H9 (cell line): ENCODE results near the gene TLL2. TPM values are rescaled to one million over a fixed set of nuclear protein-coding genes. Genes with fewer than 3 reads are reported as not detected.

ENCODE experiments used
- DNase-seq: peaks from one replicate; pipeline ENCODE4 v3.0.0-alpha.2; 2017
- H2AFZ ChIP-seq: one replicate; pipeline ENCODE4 v1.6.1; 2013; ENCODE audit warnings: mild to moderate bottlenecking, low read length, control low read depth, moderate library complexity
- H2AK5ac ChIP-seq: 2 replicates; pipeline ENCODE4 v1.6.1; 2013; ENCODE audit warnings: low read length, control low read depth, mixed read lengths; ENCODE audit not compliant: insufficient read length
- H2BK120ac ChIP-seq: one replicate; pipeline ENCODE4 v1.6.1; 2013; ENCODE audit warnings: low read depth, mild to moderate bottlenecking, low read length, control low read depth, inconsistent platforms; ENCODE audit not compliant: poor library complexity, severe bottlenecking
- H2BK12ac ChIP-seq: 2 replicates; pipeline ENCODE4 v1.6.1; 2013; ENCODE audit warnings: low read length, control low read depth, mixed read lengths, low read depth; ENCODE audit not compliant: insufficient read length
- H2BK15ac ChIP-seq: 2 replicates; pipeline ENCODE4 v1.6.1; 2013; ENCODE audit warnings: low read depth, low read length, control low read depth
- H2BK20ac ChIP-seq: one replicate; pipeline ENCODE4 v1.6.1; 2013; ENCODE audit warnings: low read depth, mild to moderate bottlenecking, low read length, control low read depth, inconsistent platforms; ENCODE audit not compliant: poor library complexity, severe bottlenecking
- H2BK5ac ChIP-seq: 2 replicates; pipeline ENCODE4 v1.6.1; 2013; ENCODE audit warnings: low read length, control low read depth, mixed read lengths; ENCODE audit not compliant: insufficient read length
- H3K14ac ChIP-seq: 2 replicates; pipeline ENCODE4 v1.6.1; 2013; ENCODE audit warnings: low read length, control low read depth; ENCODE audit not compliant: insufficient read depth
- H3K18ac ChIP-seq: 2 replicates; pipeline ENCODE4 v1.6.1; 2013; ENCODE audit warnings: low read depth, mild to moderate bottlenecking, mixed read lengths, low read length, control low read depth; ENCODE audit not compliant: insufficient read length
- H3K23ac ChIP-seq: 2 replicates; pipeline ENCODE4 v1.6.1; 2013; ENCODE audit warnings: low read length, control low read depth, mixed read lengths, low read depth; ENCODE audit not compliant: insufficient read length
- H3K23me2 ChIP-seq: 2 replicates; pipeline ENCODE4 v1.6.1; 2013; ENCODE audit warnings: low read depth, mild to moderate bottlenecking, mixed read lengths, low read length, control low read depth; ENCODE audit not compliant: insufficient read length, poor library complexity, severe bottlenecking
- H3K27ac ChIP-seq: 2 replicates; pipeline ENCODE4 v1.5.1; 2013; ENCODE audit warnings: low read length, control low read depth, mixed read lengths, low read depth; ENCODE audit not compliant: insufficient read length
- H3K27me3 ChIP-seq: 2 replicates; pipeline ENCODE4 v1.6.1; 2013; ENCODE audit warnings: low read length, control low read depth, inconsistent platforms; ENCODE audit not compliant: insufficient read depth
- H3K4ac ChIP-seq: 2 replicates; pipeline ENCODE4 v1.6.1; 2013; ENCODE audit warnings: low read depth, mild to moderate bottlenecking, control low read depth, inconsistent platforms, low read length, moderate library complexity
- H3K4me1 ChIP-seq: 2 replicates; pipeline ENCODE4 v1.6.1; 2013; ENCODE audit warnings: low read length, control low read depth, inconsistent platforms; ENCODE audit not compliant: insufficient read depth
- H3K4me2 ChIP-seq: 2 replicates; pipeline ENCODE4 v1.6.1; 2013; ENCODE audit warnings: low read length, control low read depth, mixed read lengths; ENCODE audit not compliant: insufficient read length, insufficient read depth
- H3K56ac ChIP-seq: 2 replicates; pipeline ENCODE4 v1.6.1; 2013; ENCODE audit warnings: low read depth, mild to moderate bottlenecking, mixed read lengths, low read length, control low read depth; ENCODE audit not compliant: insufficient read length
- H3K79me1 ChIP-seq: 2 replicates; pipeline ENCODE4 v1.6.1; 2013; ENCODE audit warnings: low read depth, mild to moderate bottlenecking, moderate library complexity, low read length, control low read depth, inconsistent platforms; ENCODE audit not compliant: insufficient read depth, poor library complexity, severe bottlenecking
- H3K79me2 ChIP-seq: 2 replicates; pipeline ENCODE4 v1.6.1; 2013; ENCODE audit warnings: low read length, control low read depth, inconsistent platforms; ENCODE audit not compliant: insufficient read depth
- H3K9ac ChIP-seq: 2 replicates; pipeline ENCODE4 v1.6.1; 2013; ENCODE audit warnings: low read length, control low read depth, mixed read lengths; ENCODE audit not compliant: insufficient read length; ENCODE audit errors: extremely low read depth
- H3K9me3 ChIP-seq: one replicate; pipeline ENCODE4 v1.6.1; 2013; ENCODE audit warnings: low read depth, low read length, inconsistent platforms; ENCODE audit not compliant: control insufficient read depth
- H3T11ph ChIP-seq: one replicate; pipeline ENCODE4 v1.6.1; 2013; ENCODE audit warnings: mild to moderate bottlenecking, low read length, control low read depth, inconsistent platforms
- H4K20me1 ChIP-seq: one replicate; pipeline ENCODE4 v1.6.1; 2013; ENCODE audit not compliant: control insufficient read depth, insufficient read length, insufficient read depth
- H4K5ac ChIP-seq: 2 replicates; pipeline ENCODE4 v1.6.1; 2013; ENCODE audit warnings: low read depth, mild to moderate bottlenecking, mixed read lengths, low read length, control low read depth; ENCODE audit not compliant: insufficient read length
- H4K8ac ChIP-seq: replicated peaks from 2 replicates; pipeline ENCODE4 v1.6.1; 2013; ENCODE audit warnings: low read length, control low read depth, mixed read lengths, low read depth; ENCODE audit not compliant: insufficient read length
- H4K91ac ChIP-seq: 2 replicates; pipeline ENCODE4 v1.6.1; 2013; ENCODE audit warnings: low read depth, mild to moderate bottlenecking, moderate library complexity, mixed read lengths, low read length, control low read depth; ENCODE audit not compliant: insufficient read length
- H3K27ac Mint-ChIP-seq, 3 experiments: 2 replicates in 2 of 3; 3 replicates in 1 of 3; pipeline ENCODE4 v1.8.0; 2020 to 2021; ENCODE audit warnings: mixed read lengths in 3 of 3, mild to moderate bottlenecking in 1 of 3, moderate library complexity in 1 of 3
- H3K27me3 Mint-ChIP-seq: 2 replicates; pipeline ENCODE4 v1.8.0; 2021; ENCODE audit warnings: low read depth, mild to moderate bottlenecking, moderate library complexity, mixed read lengths
- H3K36me3 Mint-ChIP-seq, 3 experiments: 2 replicates in 2 of 3; 3 replicates in 1 of 3; pipeline ENCODE4 v1.8.0; 2020 to 2021; ENCODE audit warnings: low read depth in 3 of 3, mixed read lengths in 3 of 3; ENCODE audit not compliant: insufficient read depth in 1 of 3
- H3K4me1 Mint-ChIP-seq, 2 experiments: 2 replicates each; pipeline ENCODE4 v1.8.0; 2020; ENCODE audit warnings: mixed read lengths in 2 of 2
- H3K4me3 Mint-ChIP-seq, 2 experiments: 2 replicates in 1 of 2; 3 replicates in 1 of 2; pipeline ENCODE4 v1.8.0; 2020 to 2021; ENCODE audit warnings: mild to moderate bottlenecking in 2 of 2, mixed read lengths in 2 of 2, moderate library complexity in 1 of 2
- H3K9me3 Mint-ChIP-seq, 2 experiments: 2 replicates in 1 of 2; 3 replicates in 1 of 2; pipeline ENCODE4 v1.8.0; 2020; ENCODE audit warnings: mild to moderate bottlenecking in 2 of 2, mixed read lengths in 2 of 2, moderate library complexity in 1 of 2
- WGBS: extraction: QIAGEN DNeasy Blood & Tissue Kit; methylation state at CpG from one replicate; pipeline ENCODE4 v1.1.7; 2013; ENCODE audit warnings: missing lambda C conversion rate, low lambda C conversion rate, mixed read lengths; ENCODE audit not compliant: insufficient read length; ENCODE audit errors: extremely low coverage; 5-methylcytosine and 5-hydroxymethylcytosine counted together
- total RNA-seq: library from RNA; stranded (reverse); gene quantifications from 2 replicates; pipeline ENCODE4 v1.2.1, GENCODE V29; 2021
- TF ChIP-seq, protein P1 (sequence below): fragments of 200-600 bp; sonication (generic); conservative IDR thresholded peaks from 3 replicates; pipeline ENCODE4 v1.8.0; 2021; ENCODE audit warnings: antibody characterized with exemption, mild to moderate bottlenecking

The TLL2 gene
- total RNA-seq, 1 experiment from 2014 or later = 1.4 TPM

DNA sequence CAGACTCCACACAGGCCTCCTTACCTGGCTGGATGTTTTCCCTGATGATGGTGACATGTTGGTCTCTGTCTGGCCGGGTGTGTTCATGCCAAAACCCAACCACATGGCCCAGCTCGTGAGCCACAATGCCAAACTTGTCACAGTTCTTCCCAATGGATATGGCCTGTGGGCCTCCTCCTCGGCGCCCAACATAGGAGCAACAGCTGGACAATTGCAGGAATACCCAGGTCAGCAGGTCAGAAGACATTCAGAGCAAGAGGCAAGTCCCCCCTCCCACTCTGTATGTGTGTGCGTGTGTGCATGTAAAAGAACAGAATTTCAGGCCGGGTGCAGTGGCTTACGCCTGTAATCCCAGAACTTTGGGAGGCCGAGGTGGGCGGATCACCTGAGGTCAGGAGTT lies 91.2 kb downstream of the TLL2 start:
- Histone ChIP-seq H3K79me2 (no peaks in the 10 kb centered on the region), H2AK5ac (no peak overlapping the region), H3K23ac (no peak overlapping the region), H3K56ac (no peak overlapping the region), H3K9ac (no peak overlapping the region), H3K4me2 (no peak overlapping the region), H3K4ac (no peak overlapping the region), H3K79me1 (no peaks in the 10 kb centered on the region), H3K18ac (no peak overlapping the region), H4K8ac (no peak overlapping the region), H3K27me3 (no peaks in the 10 kb centered on the region), H3K4me1 (no peaks in the 10 kb centered on the region), H4K5ac (no peak overlapping the region), H3K23me2 (no peaks in the 10 kb centered on the region), H3T11ph (no peak overlapping the region), H2BK5ac (no peak overlapping the region), H3K9me3 (no peaks in the 10 kb centered on the region), H2BK120ac (no peak overlapping the region), H3K14ac (no peak overlapping the region; the same call in 1 of the 2 replicates), H2AFZ (no peak overlapping the region), H3K27ac (no peak overlapping the region), H4K20me1 (no peaks in the 10 kb centered on the region), H2BK12ac (no peak overlapping the region), H4K91ac (no peak overlapping the region), H2BK20ac (no peak overlapping the region), H2BK15ac (no peak overlapping the region)
- H3K9me3 Mint-ChIP-seq = no peaks in the 10 kb centered on the region; a peak in 1 of 5 replicates
- H3K4me1 Mint-ChIP-seq = peaks cover 0 to 1% of the 10 kb centered on the region in 2 experiments; a peak in 1 of 4 replicates
- DNase-seq = no peak
- H3K27ac Mint-ChIP-seq = no peak overlapping the region
- no peaks in the 10 kb centered on the region for H3K36me3 Mint-ChIP-seq
- no peak overlapping the region for H3K4me3 Mint-ChIP-seq
- H3K27me3 Mint-ChIP-seq = no peaks in the 10 kb centered on the region
- TF ChIP-seq, protein P1, sequence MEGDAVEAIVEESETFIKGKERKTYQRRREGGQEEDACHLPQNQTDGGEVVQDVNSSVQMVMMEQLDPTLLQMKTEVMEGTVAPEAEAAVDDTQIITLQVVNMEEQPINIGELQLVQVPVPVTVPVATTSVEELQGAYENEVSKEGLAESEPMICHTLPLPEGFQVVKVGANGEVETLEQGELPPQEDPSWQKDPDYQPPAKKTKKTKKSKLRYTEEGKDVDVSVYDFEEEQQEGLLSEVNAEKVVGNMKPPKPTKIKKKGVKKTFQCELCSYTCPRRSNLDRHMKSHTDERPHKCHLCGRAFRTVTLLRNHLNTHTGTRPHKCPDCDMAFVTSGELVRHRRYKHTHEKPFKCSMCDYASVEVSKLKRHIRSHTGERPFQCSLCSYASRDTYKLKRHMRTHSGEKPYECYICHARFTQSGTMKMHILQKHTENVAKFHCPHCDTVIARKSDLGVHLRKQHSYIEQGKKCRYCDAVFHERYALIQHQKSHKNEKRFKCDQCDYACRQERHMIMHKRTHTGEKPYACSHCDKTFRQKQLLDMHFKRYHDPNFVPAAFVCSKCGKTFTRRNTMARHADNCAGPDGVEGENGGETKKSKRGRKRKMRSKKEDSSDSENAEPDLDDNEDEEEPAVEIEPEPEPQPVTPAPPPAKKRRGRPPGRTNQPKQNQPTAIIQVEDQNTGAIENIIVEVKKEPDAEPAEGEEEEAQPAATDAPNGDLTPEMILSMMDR = no peak
- WGBS = no CpG with 5 or more reads among the region's 9 CpGs
